IPS DF 6.9 (cell line): ENCODE results near the gene CD48.
"Not testable (repeated sequence)": the region's sequence is repeated elsewhere in the genome, so short reads cannot be mapped to it uniquely, and the experiment has no call there.

Experiments
- DNase-seq: peaks from one replicate; pipeline ENCODE4 v3.0.0-alpha.2; 2013; ENCODE audit warnings: low read depth, low spot score
- H3K27ac ChIP-seq: one replicate; pipeline ENCODE4 v1.5.1; 2013; ENCODE audit warnings: low read length, control low read depth
- H3K27me3 ChIP-seq: 2 replicates; pipeline ENCODE4 v1.6.1; 2013; ENCODE audit warnings: mild to moderate bottlenecking, low read length; ENCODE audit not compliant: control insufficient read depth, insufficient read depth
- H3K36me3 ChIP-seq: 2 replicates; pipeline ENCODE4 v1.6.1; 2013; ENCODE audit warnings: low read length; ENCODE audit not compliant: control insufficient read depth, insufficient read depth
- H3K4me1 ChIP-seq: 2 replicates; pipeline ENCODE4 v1.6.1; 2013; ENCODE audit warnings: low read length; ENCODE audit not compliant: control insufficient read depth, insufficient read depth
- H3K4me3 ChIP-seq: 2 replicates; pipeline ENCODE4 v1.5.1; 2013; ENCODE audit warnings: mild to moderate bottlenecking, low read length
- H3K9me3 ChIP-seq: 2 replicates; pipeline ENCODE4 v1.6.1; 2013; ENCODE audit warnings: low read length, inconsistent platforms; ENCODE audit not compliant: control insufficient read depth, insufficient read depth
- WGBS: extraction: QIAGEN DNeasy Blood & Tissue Kit; methylation state at CpG from one replicate; pipeline ENCODE4 v1.1.7; 2013; ENCODE audit warnings: mixed read lengths, missing lambda C conversion rate; ENCODE audit not compliant: insufficient read length, insufficient coverage; 5-methylcytosine and 5-hydroxymethylcytosine counted together

CD48 gene

DNA sequence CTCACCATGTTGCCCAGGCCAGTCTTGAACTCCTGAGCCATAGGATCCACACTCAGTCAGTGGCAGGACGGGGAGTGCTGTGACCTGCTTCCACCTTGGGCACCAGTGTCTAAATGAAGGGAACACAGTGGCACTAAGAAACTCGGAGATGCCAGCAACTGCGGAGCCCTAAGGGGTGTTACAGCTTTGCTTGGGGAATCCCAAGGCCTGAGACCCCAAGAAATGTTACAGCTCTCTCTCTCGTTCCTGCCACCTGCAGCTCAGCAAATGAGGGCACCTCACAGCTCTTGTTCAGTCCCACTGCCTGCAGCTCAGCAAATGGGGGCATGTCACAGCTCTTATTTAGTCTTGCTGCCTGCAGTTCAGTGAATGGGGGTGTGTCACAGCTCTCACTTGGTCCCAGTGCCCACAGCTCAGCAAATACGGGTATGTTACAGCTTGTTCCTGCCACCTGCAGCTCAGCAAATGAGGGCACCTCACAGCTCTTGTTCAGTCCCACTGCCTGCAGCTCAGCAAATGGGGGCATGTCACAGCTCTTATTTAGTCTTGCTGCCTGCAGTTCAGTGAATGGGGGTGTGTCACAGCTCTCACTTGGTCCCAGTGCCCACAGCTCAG lies 2.5 kb upstream of the CD48 start:
- H3K4me3 ChIP-seq, H3K9me3 ChIP-seq, H3K4me1 ChIP-seq, H3K27ac ChIP-seq, H3K36me3 ChIP-seq, H3K27me3 ChIP-seq, DNase-seq: not testable (repeated sequence)
- WGBS: no CpG with 5 or more reads among the region's 5 CpGs

DNA sequence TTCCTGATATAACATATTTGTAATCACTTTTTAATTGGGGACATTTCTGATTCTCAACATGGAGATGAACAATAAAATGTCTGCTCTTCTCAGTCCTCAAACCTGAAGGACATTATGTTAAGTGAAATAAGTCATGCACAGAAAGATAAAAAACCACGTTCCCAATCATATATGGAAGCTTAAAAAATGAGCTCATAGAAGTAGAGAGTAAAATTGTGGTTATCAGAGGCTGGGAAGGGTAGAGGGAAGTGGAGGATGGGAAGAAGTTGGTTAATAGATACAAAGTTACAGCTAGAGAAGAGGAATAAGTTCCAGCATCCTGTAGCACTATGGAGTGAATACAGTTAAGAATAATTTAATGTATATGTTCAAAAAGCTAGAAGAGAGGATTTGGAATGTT lies 1.5 kb upstream of the CD48 start:
- no peaks in the 10 kb centered on the region for H3K27me3 ChIP-seq
- WGBS: no CpG with 5 or more reads among the region's 1 CpG

DNA sequence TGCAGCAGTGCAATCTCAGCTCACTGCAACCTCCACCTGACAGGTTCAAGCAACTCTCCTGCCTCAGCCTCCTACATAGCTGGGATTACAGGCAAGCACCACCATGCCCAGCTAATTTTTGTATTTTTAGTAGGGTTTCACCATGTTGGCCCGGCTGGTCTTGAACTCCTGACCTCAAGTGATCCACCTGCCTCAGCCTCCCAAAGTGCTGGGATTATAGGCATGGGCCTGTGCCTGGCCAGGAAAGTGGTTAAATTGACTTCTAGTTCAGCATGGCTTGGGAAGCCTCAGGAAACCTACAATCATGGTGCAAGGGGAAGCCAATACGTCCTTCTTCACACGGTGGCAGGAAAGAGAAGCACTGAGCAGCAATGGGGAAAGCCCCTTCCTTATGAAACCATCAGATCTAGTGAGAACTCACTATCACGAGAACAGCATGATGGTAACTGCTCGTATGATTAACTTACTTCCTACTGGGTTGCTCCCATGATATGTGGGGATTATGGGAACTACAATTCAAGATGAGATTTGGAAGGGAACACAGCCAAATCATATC lies 981 bp upstream of the CD48 start:
- H3K4me3 ChIP-seq, DNase-seq, H3K36me3 ChIP-seq, H3K27me3 ChIP-seq, H3K4me1 ChIP-seq, H3K27ac ChIP-seq, H3K9me3 ChIP-seq: not testable (repeated sequence)
- WGBS: no CpG with 5 or more reads among the region's 5 CpGs

More for the DNA sequence above, 1.5 kb upstream of the CD48 start:
- Histone ChIP-seq H3K4me1 (no peaks in the 10 kb centered on the region), H3K36me3 (no peaks in the 10 kb centered on the region), H3K27ac (no peak overlapping the region), H3K4me3 (no peak overlapping the region), H3K9me3 (no peaks in the 10 kb centered on the region)
- no peak for DNase-seq

DNA sequence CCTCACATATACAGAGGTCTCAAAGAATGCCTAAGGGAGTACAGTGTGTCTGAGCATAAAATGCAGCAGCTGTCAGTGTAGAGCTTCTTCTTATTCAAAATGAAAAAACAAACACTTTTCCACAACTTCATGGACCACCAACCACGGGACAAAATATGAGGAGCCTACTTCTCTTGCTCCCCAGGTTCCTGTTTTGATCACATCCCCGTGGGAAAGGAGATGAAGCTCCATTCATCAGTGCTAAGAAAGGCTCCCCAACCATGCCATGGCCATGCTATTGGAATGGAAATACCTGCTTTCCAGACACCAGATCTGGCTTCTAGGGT lies 383 bp downstream of the CD48 start:
- no CpG with 5 or more reads among the region's 2 CpGs for WGBS
- Histone ChIP-seq H3K27ac (no peak overlapping the region), H3K4me3 (no peak overlapping the region), H3K4me1 (no peaks in the 10 kb centered on the region), H3K9me3 (no peaks in the 10 kb centered on the region), H3K36me3 (no peaks in the 10 kb centered on the region), H3K27me3 (no peaks in the 10 kb centered on the region)
- DNase-seq: no peak

DNA sequence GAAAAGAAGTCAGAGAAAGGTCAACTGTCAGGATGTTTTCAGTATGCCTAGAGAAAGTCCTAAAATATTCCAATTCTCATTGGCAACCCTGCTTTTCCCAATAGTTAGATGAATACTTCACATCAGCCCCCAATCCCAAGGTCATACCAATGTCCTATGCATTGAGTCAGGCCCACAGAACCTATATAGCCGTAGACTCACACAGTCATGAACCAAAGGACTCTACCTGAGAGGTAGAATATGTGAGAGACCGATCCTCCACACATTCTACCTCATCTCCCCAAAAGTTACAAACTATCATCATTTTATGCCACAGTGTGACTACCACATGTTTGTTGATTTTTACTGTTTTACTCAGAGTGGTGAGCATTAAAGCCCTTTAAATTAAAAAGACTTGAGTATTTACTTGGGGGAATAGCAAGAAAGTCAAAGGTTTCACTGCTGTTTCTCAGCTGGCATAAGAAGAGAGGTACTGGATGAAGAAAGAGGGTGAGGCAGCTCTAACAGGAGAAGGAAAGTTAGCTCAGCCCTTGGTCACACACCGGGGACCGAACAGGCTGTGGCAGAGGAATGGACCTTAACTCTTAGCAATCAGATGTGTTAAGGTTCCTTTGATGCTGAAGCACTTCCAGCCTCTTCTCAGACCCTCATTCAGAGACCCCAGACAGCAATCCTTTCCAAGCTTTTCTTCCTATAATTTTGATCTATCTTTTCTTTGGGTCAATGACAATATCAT lies 937 bp downstream of the CD48 start:
- DNase-seq: no peak
- WGBS: no CpG with 5 or more reads among the region's 4 CpGs
- Histone ChIP-seq H3K27me3 (no peaks in the 10 kb centered on the region), H3K27ac (no peak overlapping the region), H3K9me3 (no peaks in the 10 kb centered on the region), H3K4me3 (no peak overlapping the region), H3K4me1 (no peaks in the 10 kb centered on the region), H3K36me3 (no peaks in the 10 kb centered on the region)

DNA sequence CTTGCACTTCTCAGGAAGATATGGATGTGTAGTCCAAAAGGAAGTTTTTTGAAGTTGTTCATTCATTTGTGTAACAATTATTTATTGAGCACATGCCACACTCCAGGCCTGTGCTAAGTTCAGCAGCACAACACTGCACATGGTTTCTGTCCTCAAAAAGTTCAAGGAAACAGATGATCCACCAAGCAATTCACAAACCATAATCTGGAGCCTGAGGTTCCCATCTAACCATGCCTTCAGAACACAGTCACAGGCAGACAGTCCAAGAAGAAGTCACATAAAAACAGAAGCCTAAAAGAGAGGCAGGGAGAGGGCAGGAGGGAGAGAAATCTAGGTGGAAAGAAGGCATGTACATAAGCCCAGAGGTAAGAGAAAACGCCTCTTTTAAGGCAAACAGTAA lies 1.9 kb downstream of the CD48 start:
- H3K4me1 ChIP-seq: no peaks in the 10 kb centered on the region
- H3K27ac ChIP-seq: no peak overlapping the region
- H3K27me3 ChIP-seq: no peaks in the 10 kb centered on the region
- no peaks in the 10 kb centered on the region for H3K36me3 ChIP-seq
- no CpG with 5 or more reads among the region's 1 CpG for WGBS
- DNase-seq: no peak
- H3K4me3 ChIP-seq: no peak overlapping the region
- no peaks in the 10 kb centered on the region for H3K9me3 ChIP-seq

DNA sequence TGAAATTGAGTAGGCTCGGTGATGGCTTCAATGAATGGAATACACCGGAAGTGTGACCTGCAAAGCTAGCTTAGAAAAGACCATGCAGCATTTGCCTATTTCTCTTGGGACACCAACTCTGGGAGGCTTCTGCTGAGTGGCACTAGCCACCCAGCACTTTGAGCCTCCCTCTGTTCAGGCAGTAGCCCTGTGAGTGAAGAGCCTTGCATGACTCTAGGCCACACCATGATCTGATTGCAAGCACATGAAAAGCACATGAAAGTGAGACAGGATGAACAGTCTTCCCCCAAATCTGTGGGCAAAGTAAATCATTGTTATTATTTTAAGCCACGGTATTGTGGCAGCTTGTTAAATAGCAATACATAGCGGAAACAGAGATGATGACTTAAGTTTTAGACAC lies 2.8 kb downstream of the CD48 start:
- H3K36me3 ChIP-seq: no peaks in the 10 kb centered on the region
- H3K27ac ChIP-seq: no peak overlapping the region
- H3K4me1 ChIP-seq: no peaks in the 10 kb centered on the region
- H3K9me3 ChIP-seq: no peaks in the 10 kb centered on the region
- no peaks in the 10 kb centered on the region for H3K27me3 ChIP-seq
- no CpG with 5 or more reads among the region's 4 CpGs for WGBS
- no peak for DNase-seq
- no peak overlapping the region for H3K4me3 ChIP-seq

DNA sequence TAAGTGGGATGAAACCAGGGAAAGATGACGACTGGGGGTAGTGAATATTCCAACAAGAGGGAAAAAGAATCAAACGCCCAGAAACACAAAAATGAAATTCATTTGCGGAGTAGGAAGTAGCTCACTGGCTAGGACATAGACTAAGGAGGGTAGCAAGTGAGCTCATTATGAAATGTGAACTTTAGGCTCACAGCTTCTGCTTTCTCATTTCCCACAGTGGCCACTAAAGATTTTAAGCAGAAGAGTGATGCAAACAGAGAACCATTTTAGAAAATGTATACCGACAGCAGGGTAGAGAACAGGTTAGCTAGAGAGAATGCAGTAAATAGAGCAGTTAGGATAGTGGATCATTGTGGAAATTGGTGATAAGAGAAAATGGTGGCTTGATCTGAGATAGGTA lies 3.5 kb downstream of the CD48 start:
- no CpG with 5 or more reads among the region's 4 CpGs for WGBS
- H3K27me3 ChIP-seq: no peaks in the 10 kb centered on the region
- H3K36me3 ChIP-seq: no peaks in the 10 kb centered on the region
- DNase-seq: no peak
- H3K4me3 ChIP-seq: no peak overlapping the region
- no peaks in the 10 kb centered on the region for H3K4me1 ChIP-seq
- no peaks in the 10 kb centered on the region for H3K9me3 ChIP-seq
- H3K27ac ChIP-seq: no peak overlapping the region

DNA sequence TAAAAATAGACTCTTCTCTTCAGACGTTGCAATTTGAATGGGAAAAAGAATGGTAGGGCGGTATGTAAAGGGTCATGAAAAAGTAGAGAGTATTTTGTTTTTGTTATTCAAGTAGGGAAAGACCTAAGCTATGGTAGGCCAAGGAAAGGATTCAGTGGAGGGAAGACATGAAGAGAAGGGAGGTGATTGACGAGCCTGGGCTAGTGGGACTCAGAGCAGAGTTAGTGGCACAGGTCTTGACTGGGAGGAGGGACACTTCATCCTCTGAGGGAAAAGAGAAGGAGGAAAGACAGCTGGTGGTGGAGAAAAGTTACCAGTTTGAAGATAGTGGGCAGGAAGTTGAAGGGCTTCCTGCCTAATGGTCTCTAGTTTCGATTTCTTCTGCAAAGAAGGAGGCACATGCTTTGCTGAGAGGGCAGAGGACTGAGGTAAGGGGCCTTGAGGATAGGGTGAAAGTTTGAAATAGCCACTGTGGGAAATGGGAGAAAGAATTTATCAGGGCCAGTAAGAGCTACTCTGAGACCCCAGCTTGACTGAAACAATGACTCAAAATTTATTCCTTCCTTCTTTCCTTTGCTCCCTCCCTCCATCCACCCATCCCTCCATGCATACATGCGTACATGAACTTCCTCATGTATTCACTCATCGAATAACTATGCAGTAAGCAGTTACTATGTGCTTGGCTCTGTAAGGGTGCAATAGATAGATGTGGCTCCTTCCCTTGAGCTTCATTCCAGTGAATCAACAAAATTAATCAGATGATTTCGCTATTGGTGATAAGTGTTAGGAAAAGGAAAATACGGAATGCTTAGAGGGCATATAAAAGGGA lies 4.2 kb downstream of the CD48 start:
- H3K27me3 ChIP-seq: no peaks in the 10 kb centered on the region
- no peak for DNase-seq
- no peak overlapping the region for H3K4me3 ChIP-seq
- 100% methylated on average over 4 of the region's 8 CpGs for WGBS
- no peaks in the 10 kb centered on the region for H3K36me3 ChIP-seq
- no peak overlapping the region for H3K27ac ChIP-seq
- no peaks in the 10 kb centered on the region for H3K4me1 ChIP-seq
- no peaks in the 10 kb centered on the region for H3K9me3 ChIP-seq

DNA sequence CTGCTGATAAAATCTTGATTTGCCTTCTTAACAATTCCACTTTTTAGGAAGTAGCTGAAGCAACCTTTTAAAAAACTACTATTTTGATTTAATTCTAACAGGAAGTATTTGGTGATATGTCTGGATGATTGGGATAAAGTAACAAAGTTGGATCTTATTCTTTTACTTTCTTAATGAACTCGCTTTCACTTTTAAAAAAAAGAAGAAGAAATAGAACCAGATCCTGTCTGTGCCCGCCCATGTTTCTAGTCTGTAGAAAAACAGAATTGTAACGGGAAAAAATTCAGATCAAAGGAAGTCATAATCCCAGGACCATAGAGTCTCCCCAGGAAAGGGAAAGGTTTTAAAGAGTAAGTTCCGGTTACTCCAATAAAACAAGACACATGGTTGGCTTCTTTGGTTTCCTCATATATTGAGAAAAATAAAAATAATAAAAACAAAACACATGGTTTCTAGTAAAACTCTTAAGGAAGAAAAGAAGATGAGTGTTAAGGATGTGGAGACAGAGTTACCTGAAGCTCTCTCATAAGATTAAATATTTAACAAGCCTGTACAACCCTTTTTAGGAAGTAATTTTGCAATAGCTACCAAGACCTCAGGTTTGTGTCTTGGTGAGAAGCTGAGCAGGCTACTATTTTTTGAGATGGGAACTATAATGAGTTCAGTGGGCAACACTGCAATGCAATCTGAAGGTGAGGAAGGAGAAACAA lies 4.9 kb downstream of the CD48 start:
- Histone ChIP-seq H3K36me3 (no peaks in the 10 kb centered on the region), H3K4me1 (no peaks in the 10 kb centered on the region), H3K4me3 (no peak overlapping the region), H3K27me3 (no peaks in the 10 kb centered on the region), H3K27ac (no peak overlapping the region), H3K9me3 (no peaks in the 10 kb centered on the region)
- no CpG with 5 or more reads among the region's 4 CpGs for WGBS
- DNase-seq: no peak
